ENCODE measurements around the gene FBXO11.

The FBXO11 gene

GRCh38 chr2:47891369-47892337 lies 14.6 kb downstream of the FBXO11 start:
- ChIA-PET CTCF (interaction anchor here (0.8 to 1.1 kb wide), 2 partner anchors 9 to 11 kb away, joined by 3 read pairs; no protein-coding TSS in a partner anchor), POLR2A (no interaction called here)
- no peak overlapping the region for H3K4me3 ChIP-seq (ENCODE audit: low read depth, low read length)
- peak; percentile 24 for DNase-seq (ENCODE audit: low read depth, low spot score)
- TF ChIP-seq CTCF (IDR thresholded peaks at IDR 0.05; ENCODE audit: insufficient read depth, low read length, missing control alignments): no peak

DNA sequence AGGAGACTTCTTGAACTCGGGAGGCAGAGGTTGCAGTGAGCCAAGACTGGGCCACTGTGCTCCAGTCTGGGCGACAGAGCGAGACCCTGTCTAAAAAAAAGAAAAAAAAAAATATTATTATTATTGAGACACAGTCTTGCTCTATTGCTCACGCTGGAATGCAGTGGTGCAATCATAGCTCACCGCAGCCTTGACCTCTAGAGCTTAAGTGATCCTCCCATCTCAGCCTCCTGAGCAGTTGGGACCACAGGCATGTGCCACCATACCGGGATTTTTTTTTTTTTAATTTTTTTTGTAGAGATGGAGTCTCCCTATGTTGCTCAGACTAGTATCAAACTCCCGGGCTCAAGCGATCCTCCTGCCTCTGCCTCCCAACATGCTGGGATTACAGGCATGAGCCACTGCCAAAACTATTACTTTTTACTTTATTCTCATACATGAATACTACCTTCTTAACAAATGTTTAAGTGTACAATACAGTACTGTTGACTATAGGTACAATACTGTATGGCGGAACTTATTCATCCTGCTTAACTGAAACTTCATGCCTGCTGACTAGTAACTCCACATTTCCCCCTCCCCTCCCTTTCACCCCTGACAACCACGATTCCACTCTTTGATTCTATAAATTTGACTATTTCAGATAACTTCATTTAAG lies 15.5 kb downstream of the FBXO11 start:
- DNase-seq (ENCODE audit: low read depth, low spot score): no peak
- CTCF ChIA-PET: interaction anchor here (1.0 kb wide), 1 partner anchor 216 kb away, joined by 3 read pairs; no protein-coding TSS in a partner anchor
- no peak for TF ChIP-seq CTCF (IDR thresholded peaks at IDR 0.05; ENCODE audit: insufficient read depth, low read length, missing control alignments)
- H3K4me3 ChIP-seq (ENCODE audit: low read depth, low read length): no peak overlapping the region
- POLR2A ChIA-PET: no interaction called here

- no peak for DNase-seq (ENCODE audit: low read depth, low spot score)
Observed at GRCh38 chr2:47888581-47889280, 17.6 kb downstream of the FBXO11 start.

DNA sequence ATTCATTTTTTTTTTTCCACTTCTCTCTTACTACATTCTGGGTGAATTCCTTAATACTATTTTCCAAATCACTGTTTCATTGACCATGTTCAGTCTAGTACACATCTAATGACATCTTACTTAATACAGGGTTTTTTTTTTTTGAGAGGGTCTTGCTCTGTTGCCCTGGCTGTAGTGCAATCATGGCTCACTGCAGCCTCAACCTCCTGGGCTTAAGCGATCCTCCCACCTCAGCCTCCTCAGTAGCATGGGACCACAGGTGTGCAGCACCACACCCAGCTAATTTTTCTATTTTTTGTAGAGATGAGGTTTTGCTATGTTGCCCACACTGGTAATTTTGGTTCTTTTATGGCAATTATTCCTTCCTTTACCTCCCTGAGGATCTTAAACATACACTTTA lies 29.4 kb downstream of the FBXO11 start:
- POLR2A ChIA-PET: no interaction called here
- CTCF ChIA-PET: interaction anchor here (1.2 kb wide), 1 partner anchor 19 kb away, joined by 4 read pairs; no protein-coding TSS in a partner anchor

More at GRCh38 chr2:47888581-47889280, 17.6 kb downstream of the FBXO11 start:
- no peak for TF ChIP-seq CTCF (IDR thresholded peaks at IDR 0.05; ENCODE audit: insufficient read depth, low read length, missing control alignments)
- CTCF ChIA-PET: no interaction called here
- POLR2A ChIA-PET: no interaction called here
- H3K4me3 ChIP-seq (ENCODE audit: low read depth, low read length): no peak overlapping the region

GRCh38 chr2:47872941-47873340 lies 33.4 kb downstream of the FBXO11 start:
- ChIA-PET CTCF (interaction anchor here (0.8 to 6.0 kb wide), 4 partner anchors 9 to 598 kb away, joined by 3 to 36 read pairs (median 6); no protein-coding TSS in a partner anchor), POLR2A (no interaction called here)
- H3K4me3 ChIP-seq (ENCODE audit: low read depth, low read length): no peak overlapping the region
- no peak for TF ChIP-seq CTCF (IDR thresholded peaks at IDR 0.05; ENCODE audit: insufficient read depth, low read length, missing control alignments)
- no peak for DNase-seq (ENCODE audit: low read depth, low spot score)

More for the DNA sequence above, 29.4 kb downstream of the FBXO11 start:
- no peak for TF ChIP-seq CTCF (IDR thresholded peaks at IDR 0.05; ENCODE audit: insufficient read depth, low read length, missing control alignments)
- DNase-seq (ENCODE audit: low read depth, low spot score): no peak
- no peak overlapping the region for H3K4me3 ChIP-seq (ENCODE audit: low read depth, low read length)

Measured in AG04449 (cell line).